ENCODE measurements around the gene ITGA7.

ITGA7 gene

DNA sequence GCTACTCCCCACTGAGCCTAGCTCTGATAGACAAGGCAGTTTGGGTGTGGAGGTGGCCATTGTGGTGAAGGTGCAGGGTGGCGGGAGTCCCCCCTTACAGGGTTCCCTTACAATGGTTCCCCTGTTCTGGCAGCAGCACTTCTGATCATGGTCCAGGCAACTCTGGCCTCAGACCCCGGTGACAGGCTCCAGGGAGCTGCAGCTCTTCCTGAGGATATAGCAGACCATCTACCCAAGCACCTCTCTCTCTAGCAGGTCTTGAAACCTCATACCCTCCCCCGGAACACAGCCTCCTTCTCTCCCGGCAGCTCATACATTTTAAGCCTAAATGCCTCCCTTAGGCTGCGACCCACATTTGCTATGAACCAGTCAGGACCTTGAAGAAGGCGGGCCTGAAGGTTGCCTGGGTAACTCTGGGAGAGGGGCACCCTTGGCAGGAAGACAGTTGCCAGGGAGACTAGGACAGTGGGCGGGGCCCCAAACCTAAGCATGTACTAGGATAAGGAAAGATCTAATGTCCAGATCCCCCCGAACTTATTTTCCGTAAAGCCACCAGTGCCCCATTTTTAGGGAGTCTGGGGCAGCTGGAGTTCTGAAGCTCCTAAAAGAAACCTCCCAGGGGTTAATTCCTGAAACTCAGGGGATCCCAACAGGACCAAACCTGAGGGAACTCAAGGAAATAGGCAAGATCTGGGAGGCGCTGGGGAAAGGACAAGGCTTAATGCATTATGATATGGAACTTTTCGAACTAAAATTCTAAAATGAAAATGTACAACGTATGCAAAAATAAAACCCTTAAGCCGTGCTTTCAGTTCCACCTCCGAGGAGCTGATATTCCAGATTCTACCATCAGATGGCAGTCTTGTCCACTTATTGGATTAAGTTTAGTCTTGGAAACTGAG lies 30.7 kb upstream of the ITGA7 start:
- TF ChIP-seq RAD21 (IDR thresholded peaks at IDR 0.05; ENCODE audit: low read depth) (peak; percentile 95), REST (IDR thresholded peaks at IDR 0.05; ENCODE audit: low read depth) (no peak), TAF1 (IDR thresholded peaks at IDR 0.05; ENCODE audit: low read depth) (no peak; the same call in 1 of the 2 replicates), YY1 (IDR thresholded peaks at IDR 0.05; ENCODE audit: low read depth) (no peak), CEBPB (IDR thresholded peaks at IDR 0.05) (no peak), EGR1 (IDR thresholded peaks at IDR 0.05) (no peak), FOXM1 (IDR thresholded peaks at IDR 0.05; ENCODE audit: borderline replicate concordance, low read depth) (0 out of 2 replicates have a peak, but pooled peaks have one; percentile 13), ZBTB7A (IDR thresholded peaks at IDR 0.05; ENCODE audit: low read depth) (peak; percentile 83; the same call in 1 of the 2 replicates), TEAD4 (IDR thresholded peaks at IDR 0.05) (no peak)

- TF ChIP-seq REST (IDR thresholded peaks at IDR 0.05; ENCODE audit: low read depth) = no peak
- no peak for TF ChIP-seq NFIC (IDR thresholded peaks at IDR 0.05)
- no peak for TF ChIP-seq CREB1 (IDR thresholded peaks at IDR 0.05; ENCODE audit: low read depth)
- no peak for TF ChIP-seq RAD21 (IDR thresholded peaks at IDR 0.05; ENCODE audit: low read depth)
- no peak for TF ChIP-seq TEAD4 (IDR thresholded peaks at IDR 0.05)
- TF ChIP-seq YY1 (IDR thresholded peaks at IDR 0.05; ENCODE audit: low read depth) = no peak
- no peak for TF ChIP-seq USF1 (IDR thresholded peaks at IDR 0.05)
- no peak for TF ChIP-seq MAX (IDR thresholded peaks at IDR 0.05)
- TF ChIP-seq EP300 (IDR thresholded peaks at IDR 0.05; ENCODE audit: borderline replicate concordance) = no peak
- TF ChIP-seq FOXM1 (IDR thresholded peaks at IDR 0.05; ENCODE audit: borderline replicate concordance, low read depth) = no peak
- no peak for TF ChIP-seq EGR1 (IDR thresholded peaks at IDR 0.05)
- TF ChIP-seq CEBPB (IDR thresholded peaks at IDR 0.05) = no peak
Measured at GRCh38 chr12:55737581-55738122, 29.9 kb upstream of the ITGA7 start.

DNA sequence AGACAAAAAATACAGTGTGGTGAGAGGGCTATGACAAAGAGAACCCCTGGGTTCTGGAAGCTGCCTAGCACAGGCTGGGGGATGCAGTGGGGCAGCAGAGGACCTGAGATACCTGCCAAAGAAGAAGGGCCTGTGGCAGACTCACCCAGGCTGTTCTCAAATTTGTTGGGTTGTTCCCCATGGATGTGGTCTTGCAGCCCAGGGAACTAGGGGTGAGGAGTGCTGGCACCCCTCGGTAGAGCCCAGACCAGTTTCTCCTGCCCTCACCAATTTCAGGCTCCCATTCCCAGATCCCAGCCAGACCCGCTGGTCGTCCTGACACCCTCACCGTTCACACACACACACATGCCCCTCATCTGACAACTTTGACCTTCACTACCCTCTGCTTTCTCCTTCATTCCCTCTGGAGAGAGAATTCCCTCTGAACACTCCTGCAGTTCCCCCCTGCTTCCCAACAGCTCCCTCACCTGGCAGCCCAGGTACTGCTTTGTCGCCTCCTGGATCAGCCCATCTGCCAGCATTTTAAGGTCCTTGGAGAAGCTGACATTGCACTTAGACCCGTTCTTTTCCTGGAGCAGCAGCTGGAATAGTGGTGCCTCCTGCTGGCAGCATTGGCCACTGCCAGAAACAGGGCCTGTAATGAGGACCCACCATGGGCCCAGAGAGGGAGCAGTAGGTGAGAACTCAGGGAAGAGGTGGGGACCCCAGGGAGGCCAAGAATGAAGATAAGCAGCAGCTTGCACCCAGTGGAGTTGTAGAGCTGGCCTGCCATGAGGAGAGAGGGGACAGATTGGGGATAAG lies 29.3 kb upstream of the ITGA7 start:
- TF ChIP-seq FOXM1 (IDR thresholded peaks at IDR 0.05; ENCODE audit: borderline replicate concordance, low read depth) (no peak), YY1 (IDR thresholded peaks at IDR 0.05; ENCODE audit: low read depth) (no peak), TCF12 (IDR thresholded peaks at IDR 0.05; ENCODE audit: low read depth) (0 out of 2 replicates have a peak, but pooled peaks have one; percentile 30), USF1 (IDR thresholded peaks at IDR 0.05) (no peak), RAD21 (IDR thresholded peaks at IDR 0.05; ENCODE audit: low read depth) (peak; percentile 93)

GRCh38 chr12:55736076-55736475 lies 28.4 kb upstream of the ITGA7 start:
- TF ChIP-seq RAD21 (IDR thresholded peaks at IDR 0.05; ENCODE audit: low read depth) (no peak), YY1 (IDR thresholded peaks at IDR 0.05; ENCODE audit: low read depth) (no peak), EP300 (IDR thresholded peaks at IDR 0.05; ENCODE audit: borderline replicate concordance) (no peak), USF1 (IDR thresholded peaks at IDR 0.05) (no peak), REST (IDR thresholded peaks at IDR 0.05; ENCODE audit: low read depth) (no peak), NFIC (IDR thresholded peaks at IDR 0.05) (no peak), TAF1 (IDR thresholded peaks at IDR 0.05; ENCODE audit: low read depth) (no peak), FOXM1 (IDR thresholded peaks at IDR 0.05; ENCODE audit: borderline replicate concordance, low read depth) (no peak), TCF12 (IDR thresholded peaks at IDR 0.05; ENCODE audit: low read depth) (no peak), EGR1 (IDR thresholded peaks at IDR 0.05) (no peak), CEBPB (IDR thresholded peaks at IDR 0.05) (no peak), MAX (IDR thresholded peaks at IDR 0.05) (no peak)

All from Ishikawa (cell line).